IPS-NIHi7 (cell line): ENCODE data around the gene ZNRF2.

Experiments
- DNase-seq: peaks from one replicate; pipeline ENCODE4 v3.0.0; 2012; ENCODE audit warnings: mixed read lengths; ENCODE audit errors: extremely low spot score

Gene ZNRF2

DNA sequence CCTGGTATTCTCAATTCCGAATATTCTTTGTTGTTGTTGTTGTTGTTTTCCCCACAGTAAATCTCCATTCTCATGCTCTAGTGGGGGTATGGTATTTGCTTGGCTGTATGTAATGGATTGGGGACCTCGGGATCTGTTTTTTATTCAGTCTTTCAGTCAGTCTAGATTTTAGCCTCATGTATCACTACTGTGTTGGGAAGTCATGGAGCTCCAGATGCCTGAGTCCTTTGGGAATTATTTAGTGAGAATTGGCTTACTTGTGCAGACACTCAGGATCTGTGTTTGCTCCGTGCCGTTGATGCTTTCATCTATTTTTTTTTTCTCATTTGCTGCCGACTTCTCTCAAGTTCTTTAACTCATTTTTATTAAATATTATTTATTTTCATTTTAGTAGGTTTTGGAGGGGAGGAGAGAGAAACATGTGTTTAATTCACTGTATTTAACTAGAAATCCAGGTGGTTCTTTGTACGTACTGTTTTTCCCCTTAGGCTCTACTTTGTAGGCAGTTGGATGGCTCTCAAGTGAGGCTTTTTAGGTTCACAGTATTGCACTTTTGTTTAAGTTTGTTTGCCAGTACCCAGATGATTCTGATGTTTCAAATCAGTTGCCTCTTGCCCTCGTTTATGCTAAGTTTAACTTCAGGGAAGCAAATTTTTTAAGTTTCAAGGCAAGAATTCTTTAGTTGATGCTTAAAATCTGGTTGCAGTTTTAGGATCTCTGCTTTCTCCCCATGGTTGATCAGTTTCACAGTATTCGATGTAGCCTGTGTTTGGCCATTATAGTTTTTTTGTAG lies 36.9 kb downstream of the ZNRF2 start:
- no peak for DNase-seq

DNA sequence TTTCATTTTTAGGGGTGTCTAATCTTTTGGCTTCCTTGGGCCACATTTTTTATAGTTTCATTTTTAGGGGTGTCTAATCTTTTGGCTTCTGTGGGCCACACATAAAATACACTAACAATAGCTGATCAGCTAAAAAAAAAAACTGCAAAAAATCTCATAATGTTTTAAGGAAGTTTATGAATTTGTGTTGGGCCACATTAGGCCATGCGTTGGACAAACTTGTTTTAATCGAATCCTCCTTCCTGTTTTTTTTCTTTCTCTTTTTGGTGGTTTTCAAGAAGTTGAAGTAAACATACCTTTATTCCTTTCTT lies 37.4 kb downstream of the ZNRF2 start:
- DNase-seq = no peak

DNA sequence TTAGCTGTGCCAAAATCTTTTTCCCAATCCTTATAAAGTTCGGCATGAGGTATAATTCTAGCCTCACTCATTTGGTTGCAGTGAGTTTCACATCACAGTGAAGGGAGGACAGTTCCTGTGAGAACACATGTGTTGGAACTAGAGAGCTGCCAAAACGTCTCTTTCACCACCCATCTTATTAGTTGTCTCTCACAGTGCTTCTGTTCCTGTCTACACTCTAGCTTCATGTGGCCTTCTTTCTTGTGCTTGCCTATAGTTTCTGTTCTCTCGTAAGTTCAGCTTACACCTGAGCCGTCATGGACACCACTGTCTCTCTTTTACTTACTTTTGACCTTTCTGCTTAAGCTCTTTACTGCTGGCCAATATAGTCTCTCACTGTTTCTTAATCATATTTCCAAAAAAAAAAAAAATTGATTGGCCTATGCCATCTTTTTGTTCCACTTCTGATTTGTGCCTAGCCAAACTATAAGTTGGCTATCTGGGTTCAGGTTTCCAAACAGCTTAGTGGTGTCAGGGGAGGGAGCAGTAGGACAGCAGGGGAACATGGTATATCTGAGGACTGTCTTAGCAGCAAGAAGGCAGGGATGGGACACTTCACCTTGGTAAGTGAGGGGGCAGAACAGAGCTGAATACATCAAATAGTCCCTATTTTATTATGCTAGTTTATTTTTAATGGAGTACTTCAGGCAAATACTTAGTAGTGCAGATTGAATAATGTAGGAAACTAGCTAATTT lies 38.0 kb downstream of the ZNRF2 start:
- DNase-seq = peak; percentile 22

- DNase-seq = no peak
Observed at GRCh38 chr7:30323006-30323355, 38.6 kb downstream of the ZNRF2 start.

- no peak for DNase-seq
Observed at GRCh38 chr7:30327813-30328212, 43.4 kb downstream of the ZNRF2 start.

GRCh38 chr7:30328381-30328780 lies 44.0 kb downstream of the ZNRF2 start:
- no peak for DNase-seq

GRCh38 chr7:30329716-30330115 lies 45.3 kb downstream of the ZNRF2 start:
- DNase-seq = no peak

DNA sequence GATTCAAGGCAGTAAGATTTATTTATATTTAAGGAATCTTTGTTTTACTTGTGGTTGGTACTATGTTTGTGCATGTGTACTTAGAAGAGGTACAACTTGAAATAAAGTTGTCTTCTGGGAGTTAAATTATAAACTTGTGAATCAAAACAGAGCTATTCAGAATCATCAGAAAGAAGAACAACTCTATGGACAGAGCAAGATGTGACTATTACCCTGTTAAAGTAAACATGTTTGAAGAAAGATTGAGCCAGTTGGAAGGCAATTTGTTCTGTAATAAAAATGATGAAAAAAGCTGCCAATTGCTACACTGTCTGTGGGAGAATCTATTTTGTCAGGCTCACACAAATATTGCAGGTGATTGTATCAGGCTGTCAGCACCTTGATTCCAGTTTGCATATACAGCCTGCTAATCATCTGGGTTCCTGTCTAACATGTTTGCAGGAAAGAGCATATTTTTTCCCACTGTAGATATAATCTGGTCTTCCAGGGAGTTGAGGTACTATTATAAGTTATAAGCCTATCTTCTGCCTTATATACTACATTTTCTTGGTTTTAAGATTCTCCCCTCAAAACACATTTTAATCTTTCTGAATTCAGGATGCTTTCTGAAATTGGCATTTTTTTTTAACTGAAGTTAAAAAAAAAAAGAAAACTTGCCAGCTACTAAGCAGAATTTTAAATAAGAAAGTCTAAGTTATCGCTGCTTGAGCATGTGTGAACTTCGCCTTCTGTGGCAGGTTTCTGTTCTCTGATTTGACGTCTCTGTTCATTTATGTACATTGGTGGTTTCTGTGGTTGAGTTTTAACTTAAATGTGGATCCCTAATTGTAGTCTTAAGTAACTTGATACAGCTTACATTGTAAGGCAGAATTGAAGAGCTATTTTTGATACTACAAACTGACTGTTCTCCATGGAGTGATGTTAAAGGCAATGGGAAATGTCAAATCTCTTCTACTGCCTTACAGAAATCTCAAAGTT lies 46.0 kb downstream of the ZNRF2 start:
- DNase-seq = no peak

DNA sequence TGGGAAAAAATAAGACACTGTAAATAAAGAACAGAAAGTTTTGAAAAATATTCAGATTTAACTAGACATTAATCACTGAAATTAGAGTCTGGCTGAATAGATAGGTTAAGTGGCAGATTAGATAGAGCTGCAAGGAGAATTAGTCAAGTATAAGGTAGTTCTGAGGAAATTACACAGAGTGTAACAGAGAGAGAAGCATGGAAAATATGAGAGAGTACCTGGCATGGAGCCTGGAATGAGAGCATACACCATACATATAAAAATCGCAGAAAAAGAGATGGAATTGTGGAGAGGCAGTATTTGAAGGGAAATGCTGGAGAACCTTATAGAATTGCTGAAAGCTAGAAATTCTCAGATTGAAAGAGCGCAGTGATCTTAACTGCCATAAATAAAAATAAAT lies 46.9 kb downstream of the ZNRF2 start:
- DNase-seq = no peak

DNA sequence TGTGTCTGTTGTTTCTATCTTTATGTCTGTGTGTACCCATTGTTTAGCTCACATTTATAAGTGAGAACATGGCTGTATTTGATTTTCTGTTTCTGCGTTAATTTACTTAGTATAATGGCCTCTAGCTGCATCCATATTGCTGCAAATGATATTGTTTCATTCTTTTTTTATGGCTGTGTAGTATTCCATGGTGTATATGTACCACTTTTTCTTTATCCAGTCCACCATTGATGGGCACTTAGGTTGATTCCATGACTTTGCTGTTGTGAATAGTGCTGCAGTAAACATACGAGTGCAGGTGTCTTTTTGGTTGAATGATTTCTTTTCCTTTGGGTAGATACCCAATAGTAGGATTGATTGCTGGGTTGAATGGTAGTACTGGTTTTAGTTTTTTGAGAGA lies 48.2 kb downstream of the ZNRF2 start:
- no peak for DNase-seq

DNA sequence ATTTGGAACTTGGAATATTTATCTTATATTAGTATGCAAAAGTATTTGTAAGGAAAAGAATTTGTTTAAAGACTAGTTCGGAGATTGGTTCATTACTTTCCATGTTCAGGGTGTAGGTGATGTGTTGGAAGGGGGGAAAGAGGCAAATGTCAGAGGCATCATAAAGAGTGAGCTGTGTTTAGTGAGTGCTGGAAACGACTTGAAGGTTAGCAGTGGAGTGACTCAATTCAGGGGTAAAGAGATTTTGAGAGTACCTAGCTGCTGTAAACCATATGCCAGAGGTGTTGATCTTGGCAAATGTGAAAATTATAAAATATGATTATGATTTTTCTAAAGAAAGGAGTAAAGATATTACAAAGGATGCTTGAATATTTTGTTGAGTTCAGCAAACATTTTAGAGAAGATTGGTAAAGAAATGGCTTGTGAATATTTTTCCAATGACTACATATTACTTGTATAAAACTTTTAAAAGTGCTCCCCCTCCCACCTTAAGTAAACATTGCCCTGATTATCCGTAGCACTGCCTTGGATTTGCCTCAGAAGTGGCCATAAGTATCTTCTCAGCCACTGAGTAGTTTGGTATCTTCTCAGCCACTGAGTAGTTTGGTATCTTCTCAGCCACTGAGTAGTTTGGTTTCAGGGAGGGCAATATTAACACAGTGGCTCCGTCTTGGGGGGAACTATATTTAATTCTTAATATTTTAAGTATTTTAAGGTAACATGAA lies 51.5 kb downstream of the ZNRF2 start:
- no peak for DNase-seq

GRCh38 chr7:30344513-30344912 lies 60.1 kb downstream of the ZNRF2 start:
- DNase-seq = no peak

- no peak for DNase-seq
Observed at GRCh38 chr7:30347226-30348082, 63.1 kb downstream of the ZNRF2 start.

DNA sequence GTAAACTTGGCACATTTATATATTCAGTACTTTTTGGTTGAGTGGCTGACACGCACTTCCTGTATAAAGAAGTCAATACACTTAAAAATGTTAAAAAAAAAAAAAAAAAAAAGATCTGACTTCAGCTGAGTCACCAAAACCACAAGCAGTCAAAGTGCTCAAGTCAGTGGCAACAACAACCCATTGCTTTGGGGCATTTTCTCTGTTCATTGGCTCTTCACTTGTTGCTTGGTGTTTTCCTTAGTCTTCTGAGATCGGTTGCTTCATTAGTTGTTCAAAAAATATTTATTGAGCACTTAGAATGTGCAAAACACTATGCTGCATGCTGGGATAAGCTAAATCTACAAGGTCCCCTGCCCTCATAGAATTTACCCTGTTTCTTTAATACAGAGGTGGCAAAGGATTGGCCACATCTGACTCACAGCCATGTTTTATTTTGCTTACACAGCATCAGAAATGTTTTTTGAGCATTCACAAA lies 63.7 kb downstream of the ZNRF2 start:
- DNase-seq = peak; percentile 33

DNA sequence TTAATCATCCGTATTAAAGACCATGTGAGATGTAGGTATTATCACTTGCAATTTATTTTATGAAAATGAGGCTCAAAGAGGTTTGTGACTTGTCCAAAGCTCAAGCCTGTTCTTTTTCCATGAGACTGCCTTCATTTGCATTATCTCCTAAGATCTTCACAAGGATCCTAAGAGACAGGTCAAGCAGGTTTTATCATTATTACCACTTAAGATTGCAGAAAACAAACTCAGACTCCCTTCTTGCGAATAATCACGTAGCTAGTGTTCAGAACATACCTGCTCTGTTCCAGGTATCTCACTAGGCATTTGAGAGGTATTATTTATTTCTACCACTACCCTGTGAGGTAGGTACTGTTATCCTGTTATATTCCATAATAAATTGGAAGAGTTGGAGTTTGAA lies 64.8 kb downstream of the ZNRF2 start:
- no peak for DNase-seq

- DNase-seq = no peak
Observed at GRCh38 chr7:30349816-30350215, 65.4 kb downstream of the ZNRF2 start.

GRCh38 chr7:30351286-30351685 lies 66.9 kb downstream of the ZNRF2 start:
- DNase-seq = no peak

DNA sequence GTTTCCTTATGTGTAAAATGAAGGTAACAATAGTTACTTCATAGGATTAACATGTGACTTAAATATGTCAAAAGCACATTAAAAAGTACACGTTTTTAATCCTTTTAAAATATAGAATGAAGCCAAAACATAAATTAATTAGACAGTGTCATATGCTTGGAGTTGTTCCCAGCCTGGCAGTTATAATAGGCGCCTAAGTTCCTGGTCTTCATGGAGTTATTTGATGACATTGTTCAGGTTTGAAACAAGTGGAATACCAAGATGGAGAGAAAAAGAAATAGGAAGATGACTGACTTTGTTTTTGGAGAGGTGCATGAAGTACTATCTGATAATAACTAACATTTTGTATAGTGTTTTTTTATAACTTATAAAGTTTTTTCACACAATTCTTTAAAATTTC lies 67.3 kb downstream of the ZNRF2 start:
- no peak for DNase-seq

DNA sequence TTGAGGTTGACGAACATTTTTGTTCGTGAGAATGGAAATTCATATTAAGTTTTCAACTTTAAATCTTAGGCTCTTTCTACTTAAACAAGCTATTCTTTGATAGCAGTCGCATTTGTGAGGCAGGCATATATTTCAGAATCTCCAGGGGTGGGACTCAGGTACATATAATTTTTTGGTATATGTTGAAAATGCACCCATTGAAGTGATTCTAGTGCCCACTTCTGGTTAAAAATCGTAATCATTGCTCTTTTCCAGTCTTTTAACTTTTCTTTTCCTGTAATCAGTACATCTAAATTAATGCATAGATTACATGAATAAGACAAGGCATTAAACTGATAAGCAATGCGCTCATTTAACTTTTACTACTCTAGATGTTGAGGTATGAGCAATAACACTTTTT lies 67.8 kb downstream of the ZNRF2 start:
- no peak for DNase-seq

DNA sequence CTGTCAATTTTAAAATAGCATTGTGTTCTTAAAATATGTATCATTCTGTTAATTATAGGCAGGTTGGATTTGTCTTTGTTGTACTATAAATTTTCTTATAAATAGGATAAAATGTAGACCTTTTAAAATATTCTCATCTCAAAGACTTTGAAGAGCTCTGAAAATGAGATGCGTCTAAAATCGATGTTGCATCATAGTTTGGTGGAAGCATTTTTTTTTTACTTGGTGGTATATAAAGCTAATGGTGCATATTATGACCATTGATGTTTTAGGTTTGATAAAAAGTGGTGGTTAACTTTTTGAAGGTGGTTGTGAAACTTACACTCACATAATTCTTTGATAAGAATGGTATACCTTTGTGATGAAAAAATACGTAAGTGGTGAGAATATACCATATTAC lies 69.1 kb downstream of the ZNRF2 start:
- DNase-seq = no peak
